Epidermal melanocyte (primary cell): ENCODE measurements around the gene NECAB3.
A peak's percentile ranks its signal among the peaks of the same experiment; 100 is the strongest.

Experiments used
- DNase-seq: peaks from one replicate; pipeline ENCODE4 v3.0.0; 2011; ENCODE audit warnings: low spot score; ENCODE audit not compliant: insufficient read length

NECAB3 gene

DNA sequence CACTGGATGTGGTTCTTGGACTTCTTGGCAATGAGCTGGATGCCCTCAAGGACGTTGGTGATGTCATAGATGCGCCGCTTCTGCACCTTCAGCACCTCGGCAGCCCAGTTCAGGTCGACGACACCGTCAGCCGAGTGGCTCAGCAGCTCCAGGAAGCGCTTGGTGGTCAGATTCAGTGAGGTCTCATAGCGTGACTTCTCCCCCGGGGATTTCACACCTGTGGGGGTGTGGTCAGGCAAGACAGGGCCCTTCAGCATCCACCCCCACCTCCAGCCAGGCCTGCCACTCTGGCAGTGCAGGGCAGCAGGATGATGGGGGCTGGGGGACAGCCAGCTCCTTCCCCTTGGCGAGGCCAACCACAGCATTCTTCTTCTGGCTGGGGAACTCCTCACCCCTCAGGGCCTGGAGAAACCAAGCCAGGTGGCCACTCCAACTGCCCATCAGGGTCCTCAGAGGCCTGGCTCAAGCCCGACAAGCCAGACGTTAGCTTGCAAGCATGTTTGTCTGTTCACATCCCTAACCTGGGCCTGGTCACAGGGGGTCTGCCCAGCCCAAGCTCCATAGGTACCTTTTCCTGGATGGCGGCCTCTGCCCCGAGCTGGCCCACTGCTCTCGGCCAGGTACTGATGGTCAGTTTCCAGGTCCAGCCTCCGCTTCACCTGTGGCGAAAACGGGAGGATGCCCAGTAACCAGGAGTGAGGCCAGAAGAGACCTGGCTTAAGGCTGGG, 5.7 kb upstream of the NECAB3 start:
- peak; percentile 7 for DNase-seq

DNA sequence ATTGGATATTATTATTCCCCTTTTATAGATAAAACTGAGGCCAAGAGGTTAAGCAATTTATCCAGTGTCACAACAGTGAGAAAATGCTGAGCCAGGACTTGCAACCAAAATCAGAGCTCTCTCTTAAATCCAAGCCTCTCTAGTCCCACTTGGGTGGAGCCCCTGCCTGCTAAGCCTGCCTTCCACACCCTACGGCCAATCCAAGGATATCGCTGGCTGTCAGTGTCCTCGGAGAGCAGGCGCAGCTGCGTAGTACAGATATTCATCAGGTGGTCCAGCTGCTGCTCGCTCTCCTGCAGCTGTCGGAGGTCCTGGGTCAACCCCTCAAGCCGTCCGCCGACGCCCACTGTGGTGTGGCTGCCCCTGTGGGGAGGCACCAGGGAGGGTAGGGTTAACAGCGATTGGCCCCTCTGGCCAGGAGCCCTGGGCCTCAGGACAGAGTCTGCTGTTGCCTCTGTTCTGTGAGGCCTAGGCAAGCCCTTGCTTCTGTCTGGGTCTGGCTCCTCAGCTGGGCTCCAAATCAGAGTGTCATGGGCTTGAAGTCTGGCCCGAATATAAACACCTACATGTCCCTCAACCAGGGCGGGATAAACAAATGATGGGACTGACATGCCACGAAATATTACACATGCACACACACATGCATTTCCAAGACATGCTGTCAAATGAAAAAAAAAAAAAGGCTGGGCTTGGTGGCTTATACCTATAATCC, 3.9 kb upstream of the NECAB3 start:
- DNase-seq = no peak

- no peak for DNase-seq
Measured at GRCh38 chr20:33676652-33677645, 2.7 kb upstream of the NECAB3 start.

DNA sequence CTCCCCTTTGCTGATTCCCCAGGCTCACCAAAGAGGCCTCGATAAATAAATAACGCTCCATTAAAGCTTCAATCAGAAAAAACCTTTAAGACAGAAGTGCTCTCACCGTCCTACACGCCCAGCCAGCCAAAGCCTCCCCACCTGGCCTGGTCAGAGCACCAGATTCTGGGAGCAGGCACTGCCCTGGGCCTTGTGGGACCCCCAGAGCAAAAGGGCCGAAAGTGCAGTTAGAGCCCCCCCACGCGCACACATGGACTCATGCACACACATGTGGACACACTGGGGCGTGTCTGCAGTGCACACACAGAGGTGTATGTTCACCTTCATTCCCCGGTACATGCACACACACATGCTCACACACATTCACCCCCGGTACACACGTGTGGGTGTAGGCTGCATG, 1.9 kb upstream of the NECAB3 start:
- DNase-seq = no peak

DNA sequence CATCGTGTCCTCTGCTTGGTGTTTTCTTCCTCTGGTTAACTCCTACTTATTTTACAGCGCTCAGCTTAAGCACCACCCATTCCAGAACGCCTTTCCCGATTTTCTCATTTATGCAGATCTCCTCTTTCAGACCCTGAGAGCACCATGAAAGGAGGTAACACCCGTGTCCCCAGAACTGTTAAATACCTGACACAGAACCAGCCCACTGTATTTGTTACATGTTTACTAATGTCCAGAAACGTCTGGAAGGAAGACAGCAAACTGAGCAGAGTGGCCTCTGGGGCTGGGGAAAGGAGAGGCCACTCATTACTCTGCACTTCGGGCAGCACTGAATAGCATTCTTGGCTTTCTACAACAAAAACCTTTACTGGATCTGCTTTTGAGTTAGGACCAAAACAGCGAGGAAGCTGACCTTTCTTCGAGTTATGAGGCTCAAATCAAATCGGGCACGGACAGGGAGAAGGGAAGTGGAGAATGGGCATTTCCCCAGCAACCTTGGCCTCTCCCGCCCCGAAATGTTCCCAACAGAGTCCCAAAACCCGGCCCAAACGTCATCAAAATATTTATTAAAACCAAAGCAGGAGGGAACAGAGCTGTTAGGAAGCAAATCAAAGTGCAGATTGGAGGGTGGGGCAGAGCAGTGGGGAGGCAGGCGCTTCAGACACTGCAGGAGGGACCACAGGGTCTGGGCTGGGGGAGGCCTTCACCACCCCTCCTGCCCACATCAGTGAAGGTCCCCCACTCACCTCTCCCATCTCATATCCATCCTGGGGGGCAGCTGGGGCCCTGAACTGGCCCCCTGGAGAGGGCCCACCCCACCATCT, 1.1 kb upstream of the NECAB3 start:
- no peak for DNase-seq

DNA sequence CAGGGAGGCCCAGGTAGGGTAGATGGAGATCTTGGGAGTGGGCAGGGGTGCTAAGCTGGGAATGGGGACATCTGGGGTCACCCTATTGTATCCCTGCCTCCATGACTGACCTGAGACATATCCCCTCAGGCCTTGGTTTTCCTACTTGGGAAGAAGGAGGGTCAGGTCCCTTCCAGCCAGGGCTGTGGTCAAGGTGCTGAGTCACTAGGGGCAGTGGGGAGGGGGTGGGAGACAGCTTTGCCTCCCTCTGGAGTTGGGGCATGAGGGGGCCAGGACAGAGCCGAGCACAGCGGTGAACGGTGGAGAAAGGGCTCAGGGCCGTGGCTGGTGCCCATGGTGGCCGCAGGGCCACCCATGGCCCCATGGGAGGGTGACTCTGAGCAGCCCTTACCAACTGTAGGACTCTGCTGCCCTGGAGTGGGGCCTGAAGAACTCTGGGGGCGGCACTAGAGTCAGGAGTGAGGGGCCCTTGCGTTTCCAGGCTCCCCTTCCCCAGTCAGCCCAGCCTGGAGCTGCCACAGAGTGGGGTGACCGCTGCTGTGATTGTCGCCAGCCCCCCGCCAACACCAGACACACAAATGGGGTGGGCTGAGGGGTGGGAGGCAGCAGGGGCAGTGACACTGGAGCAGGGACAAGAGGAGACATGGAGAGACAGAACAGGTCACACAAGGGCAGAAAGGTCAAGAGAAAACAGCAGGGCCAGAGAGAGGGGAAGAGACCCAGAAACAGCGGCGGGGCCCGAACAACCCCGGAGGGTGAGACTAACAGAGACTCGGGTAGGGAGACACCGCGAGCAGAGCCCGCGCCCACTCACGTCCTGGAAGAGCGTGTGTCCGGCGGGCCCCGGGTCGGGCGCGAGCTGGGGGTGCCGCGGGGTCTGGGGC, 576 bp downstream of the NECAB3 start:
- no peak for DNase-seq

DNA sequence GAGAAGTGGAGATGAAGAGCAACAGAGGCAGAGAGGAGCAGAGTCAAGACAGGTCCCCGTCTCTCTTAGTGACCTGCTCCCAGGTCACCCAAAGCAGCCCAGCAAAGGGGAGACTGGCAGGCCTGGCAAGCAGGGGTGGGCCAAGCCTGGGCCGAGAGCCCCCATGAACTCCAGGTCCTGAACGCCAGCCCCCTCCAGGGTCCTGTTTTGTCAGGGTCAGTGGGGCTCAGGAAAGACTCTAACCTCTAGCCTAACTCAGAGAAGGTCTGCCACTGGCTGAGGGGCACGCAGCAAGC, 1.2 kb downstream of the NECAB3 start:
- no peak for DNase-seq

- no peak for DNase-seq
Measured at GRCh38 chr20:33672426-33673113, 1.7 kb downstream of the NECAB3 start.

- DNase-seq = no peak
Measured at GRCh38 chr20:33671573-33672288, 2.5 kb downstream of the NECAB3 start.

GRCh38 chr20:33670715-33671499, 3.3 kb downstream of the NECAB3 start:
- DNase-seq = no peak

DNA sequence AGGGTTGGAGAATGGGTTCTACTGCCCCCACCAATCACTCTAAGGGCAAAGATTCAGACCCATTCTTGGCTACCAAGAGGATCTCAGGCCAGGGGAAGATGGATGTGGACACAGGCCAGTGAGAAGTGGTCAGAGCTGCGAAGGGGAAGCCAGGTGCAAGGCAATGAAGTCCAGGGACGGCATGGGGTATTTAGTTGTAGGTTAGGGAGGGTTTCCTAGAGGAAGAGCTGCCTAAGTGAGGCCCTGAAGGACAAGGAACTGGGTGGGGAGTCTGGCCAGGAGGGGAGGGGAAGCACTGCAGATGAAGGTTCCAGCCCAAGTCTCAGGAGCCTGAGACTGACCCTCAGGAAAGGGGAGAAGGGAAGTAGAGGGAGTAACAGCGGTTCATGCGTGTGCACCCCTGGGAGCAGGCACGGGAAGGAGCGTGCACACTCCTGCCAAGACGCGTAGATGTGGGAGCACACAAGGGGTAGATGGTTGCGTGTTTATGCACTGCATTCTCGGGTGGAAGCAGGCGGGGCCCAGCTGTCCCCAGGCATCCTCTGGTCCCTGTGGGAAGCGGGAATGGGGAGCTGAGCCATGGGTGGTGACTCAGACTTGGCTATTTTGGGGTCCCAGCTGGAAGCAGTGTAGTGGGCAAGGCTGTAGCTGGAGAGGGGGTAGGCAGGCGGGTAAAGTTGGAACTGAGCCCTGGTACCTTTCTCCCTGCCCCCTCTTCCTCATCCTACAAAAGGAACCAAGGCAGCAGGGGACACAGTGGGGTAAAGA, 4.2 kb downstream of the NECAB3 start:
- DNase-seq = no peak

DNA sequence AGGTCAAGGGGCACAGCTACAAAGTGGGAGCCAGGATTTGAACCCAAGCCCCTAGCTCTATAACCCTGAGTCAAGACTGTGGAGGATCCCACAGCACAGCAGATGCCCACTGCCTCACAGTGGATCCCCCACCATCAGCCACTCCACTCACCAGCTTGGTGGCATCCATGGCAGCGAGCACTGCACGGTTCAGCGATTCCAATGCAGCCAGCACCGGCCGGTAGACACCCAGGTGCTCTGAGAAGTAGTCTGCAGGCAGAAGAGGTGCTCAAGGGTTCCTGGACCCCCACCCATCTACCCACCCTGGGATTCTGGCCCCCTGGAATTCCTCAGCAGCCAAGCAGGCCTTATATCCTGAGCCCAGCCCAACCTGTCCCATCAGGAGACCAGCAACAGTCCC, 5.0 kb downstream of the NECAB3 start:
- DNase-seq = no peak

- no peak for DNase-seq
Measured at GRCh38 chr20:33668466-33669155, 5.6 kb downstream of the NECAB3 start.

- DNase-seq = peak; percentile 81
Measured at GRCh38 chr20:33667676-33668465, 6.4 kb downstream of the NECAB3 start.

- DNase-seq = no peak
Measured at GRCh38 chr20:33667245-33667675, 7.0 kb downstream of the NECAB3 start.
